HL-60 (cell line): ENCODE data around the gene KCNJ12.

ENCODE experiments used
- CTCF ChIP-seq: IDR thresholded peaks from one replicate; pipeline ENCODE4 v1.5.1; 2011; ENCODE audit warnings: low read length, control low read depth, inconsistent platforms; ENCODE audit not compliant: insufficient read depth
- GABPA ChIP-seq: IDR thresholded peaks from 2 replicates; pipeline ENCODE4 v1.6.1; 2012; ENCODE audit warnings: low read depth

DNA sequence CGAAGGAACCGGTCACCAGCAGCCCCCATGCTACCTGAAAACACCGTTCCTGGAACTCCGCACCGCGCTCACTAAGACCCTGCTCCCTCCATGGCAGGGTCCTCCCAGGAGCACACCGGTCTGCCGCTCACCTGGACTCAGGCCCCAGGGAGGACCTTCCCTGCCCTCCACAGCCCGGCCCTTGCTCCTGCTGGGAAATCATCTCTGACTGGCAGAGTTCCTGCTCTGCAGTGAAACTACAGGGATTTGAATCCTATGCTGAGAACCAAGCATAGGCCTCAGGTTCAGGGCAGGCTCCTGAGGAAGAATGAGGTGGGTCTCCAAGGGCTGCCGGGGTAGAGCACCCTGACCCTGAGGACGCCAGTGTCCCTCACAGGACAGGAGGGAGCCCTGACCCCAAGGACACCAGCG is 88.5 kb downstream of the KCNJ12 start:
- TF ChIP-seq CTCF: no peak
- no peak for TF ChIP-seq GABPA
